ENCODE data around the gene ZNF81.
"Not testable (repeated sequence)": the region's sequence is repeated elsewhere in the genome, so short reads cannot be mapped to it uniquely, and the experiment has no call there.

The ZNF81 gene

DNA sequence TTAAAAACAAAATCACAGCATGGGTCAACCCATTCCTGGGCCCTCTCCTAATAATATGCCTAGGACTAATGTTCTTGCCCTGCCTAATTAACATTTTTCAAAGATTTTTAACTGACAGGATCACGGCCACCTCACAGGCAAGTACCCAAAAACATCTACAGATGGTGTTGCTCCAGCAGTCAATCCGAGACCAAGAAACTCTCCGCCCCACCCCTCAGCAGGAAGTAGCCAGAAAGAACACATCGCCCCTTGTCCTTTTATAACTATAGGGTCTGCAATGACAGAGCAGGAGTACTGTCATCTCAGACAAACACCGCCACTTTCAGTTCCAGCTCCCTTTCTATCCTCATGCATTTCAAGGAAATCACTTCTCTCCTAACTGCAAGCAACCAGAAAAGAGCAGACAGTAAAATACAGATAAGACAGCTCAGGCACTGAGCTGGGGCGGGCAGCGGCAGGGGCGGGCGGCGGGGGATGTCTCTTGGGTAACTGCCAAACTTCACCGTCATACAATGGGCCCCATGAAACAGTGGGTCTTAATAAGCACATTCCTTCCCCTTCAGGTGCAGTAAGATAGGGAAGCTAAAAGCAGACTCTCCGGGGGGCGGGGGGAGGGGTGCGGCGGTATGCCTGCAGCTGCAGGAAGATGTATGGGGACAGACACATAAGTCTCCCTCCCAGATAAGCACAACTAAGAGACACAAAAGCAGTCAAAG, 99.7 kb downstream of the ZNF81 start:
- peak; percentile 3 for DNase-seq (ENCODE audit: low spot score)

DNA sequence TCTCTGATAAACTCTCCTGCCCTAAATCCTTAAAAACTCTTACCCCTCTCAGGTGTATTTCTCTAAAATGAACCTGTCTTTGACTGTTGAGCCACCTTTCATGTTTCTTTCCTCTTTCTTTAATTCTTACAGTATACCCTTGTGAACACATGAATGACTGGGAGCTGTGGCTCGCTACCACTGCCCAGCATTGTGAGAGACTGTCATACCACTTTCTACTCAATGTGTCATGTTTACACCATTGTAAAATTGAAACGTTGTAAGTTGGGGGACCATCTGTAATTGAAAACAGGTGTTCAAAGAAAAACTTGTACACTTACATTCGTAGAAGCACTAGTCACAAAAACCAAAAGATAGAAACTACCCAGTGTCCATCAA, 100.2 kb downstream of the ZNF81 start:
- no peak for DNase-seq (ENCODE audit: low spot score)

DNA sequence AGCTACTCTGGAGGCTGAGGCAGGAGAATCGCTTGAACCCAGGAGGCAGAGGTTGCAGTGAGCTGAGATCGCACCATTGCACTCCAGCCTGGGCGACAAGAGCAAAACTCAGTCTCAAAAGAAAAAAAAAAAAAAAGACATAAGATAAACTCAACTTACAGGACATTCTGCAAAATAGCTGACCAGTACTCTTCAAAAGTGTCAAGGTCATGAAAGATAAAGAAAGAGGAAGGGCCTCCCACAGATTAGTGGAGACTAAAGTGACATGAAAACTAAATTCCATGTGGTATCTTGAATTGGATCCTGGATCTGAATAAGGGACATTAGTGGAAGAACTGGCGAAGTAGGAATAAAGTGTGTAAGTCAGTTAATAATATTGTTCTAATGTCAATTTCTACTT, 103.7 kb downstream of the ZNF81 start:
- no peak for DNase-seq (ENCODE audit: low spot score)

DNA sequence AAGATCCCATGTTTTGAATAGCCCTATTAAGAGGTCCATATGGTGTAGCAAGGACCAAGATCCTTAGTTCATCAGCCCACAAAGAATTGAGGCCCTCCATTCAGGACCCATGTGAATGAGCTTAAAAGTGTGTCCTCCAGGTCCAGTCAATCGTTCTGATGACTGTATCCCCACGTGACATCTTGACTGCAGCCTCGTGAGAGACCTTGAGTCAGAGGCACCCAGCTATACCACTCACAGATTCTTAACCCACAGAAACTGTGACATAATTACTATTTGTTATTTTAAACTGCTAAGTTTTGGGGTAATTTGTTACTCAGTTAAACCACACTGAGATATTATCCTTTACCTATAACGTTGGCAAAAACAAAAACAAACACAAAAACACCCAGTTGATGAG, 104.7 kb downstream of the ZNF81 start:
- DNase-seq (ENCODE audit: low spot score): peak; percentile 2

DNA sequence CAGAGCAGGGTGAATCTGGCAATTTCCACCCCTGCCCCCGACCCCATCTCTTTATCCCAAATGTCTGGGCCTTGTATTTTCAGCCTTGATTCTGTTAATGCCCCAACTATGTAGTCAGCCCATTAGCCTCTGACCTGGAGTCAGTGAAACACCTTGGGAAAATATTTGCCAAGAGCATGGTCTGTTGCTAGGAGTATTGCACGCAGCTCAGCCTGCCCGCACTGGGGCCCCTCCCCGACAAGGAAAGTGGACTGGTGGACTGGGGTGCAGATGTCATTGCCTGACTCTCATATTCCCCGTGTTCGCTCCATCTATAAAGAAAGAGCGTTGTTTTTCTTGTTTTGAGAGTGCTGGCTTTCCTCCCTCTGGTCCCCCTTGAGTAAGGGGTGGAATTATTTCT, 118.6 kb downstream of the ZNF81 start:
- DNase-seq (ENCODE audit: low spot score): not testable (repeated sequence)

DNA sequence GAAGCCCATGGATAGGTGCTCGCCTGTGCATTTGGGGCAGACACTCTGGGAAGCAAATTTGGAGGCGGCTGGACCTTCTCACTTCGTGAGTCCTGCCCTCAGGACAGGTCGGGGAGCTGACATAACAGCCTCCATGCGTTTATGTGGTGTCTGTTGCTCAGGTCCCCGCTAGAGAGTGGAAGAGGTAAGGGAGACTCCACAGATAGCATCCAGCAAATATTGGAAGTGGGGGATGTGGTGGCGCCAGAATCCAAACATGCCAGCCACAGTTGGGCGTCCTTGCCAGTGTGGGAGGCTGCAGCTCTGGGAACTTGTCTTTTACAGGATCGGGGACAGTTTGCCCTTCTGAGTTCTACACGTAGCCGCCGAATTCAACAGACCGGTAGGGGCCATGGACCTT, 119.3 kb downstream of the ZNF81 start:
- DNase-seq (ENCODE audit: low spot score): no peak

DNA sequence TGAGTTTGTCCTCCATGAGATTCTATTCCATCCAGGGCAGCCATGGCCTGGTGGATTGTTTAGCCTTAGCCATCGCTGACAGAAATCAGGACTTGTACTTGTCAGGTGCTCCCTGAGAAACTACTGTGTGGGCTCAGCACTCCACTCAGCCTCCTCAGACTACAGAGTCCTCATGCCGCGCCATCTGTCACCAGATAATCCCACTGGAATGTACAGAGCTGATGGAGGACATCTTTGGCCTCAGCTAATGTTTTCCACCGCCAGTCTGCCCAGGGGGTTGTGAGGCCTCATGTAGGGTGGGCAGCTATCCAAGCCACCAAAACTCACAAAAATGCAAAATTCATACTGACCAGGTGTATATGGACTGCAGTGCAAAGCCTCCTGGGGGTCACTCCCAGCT, 121.5 kb downstream of the ZNF81 start:
- not testable (repeated sequence) for DNase-seq (ENCODE audit: low spot score)

DNA sequence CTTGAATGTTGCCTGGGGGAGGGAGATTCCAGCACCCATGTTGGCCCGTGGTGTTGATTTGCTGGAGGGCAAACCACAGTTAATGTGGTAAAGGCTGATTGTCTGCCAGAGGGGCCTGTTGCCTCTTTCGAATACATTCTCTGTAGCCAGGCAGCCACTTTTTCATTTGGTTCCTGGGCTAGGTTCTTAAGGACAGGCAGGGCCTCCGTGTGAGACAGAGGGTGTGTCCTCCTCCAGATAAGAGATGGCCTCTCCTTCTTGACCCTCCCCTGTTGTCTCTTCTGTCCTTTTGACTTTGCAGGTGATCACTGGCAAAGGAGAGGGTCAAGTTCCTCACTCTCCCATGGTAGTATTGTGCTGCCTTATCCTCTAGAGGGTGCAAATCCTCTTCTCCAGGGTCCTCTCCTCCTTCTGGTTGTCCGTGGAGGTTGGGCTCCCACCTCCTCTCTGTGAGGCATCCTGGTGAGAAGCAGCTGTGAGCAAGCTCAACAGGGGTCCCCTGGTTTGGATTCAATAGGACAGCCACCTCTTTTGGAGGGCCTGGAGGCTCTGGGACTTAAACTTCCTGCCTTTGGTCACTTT, 122.2 kb downstream of the ZNF81 start:
- no peak for DNase-seq (ENCODE audit: low spot score)

DNA sequence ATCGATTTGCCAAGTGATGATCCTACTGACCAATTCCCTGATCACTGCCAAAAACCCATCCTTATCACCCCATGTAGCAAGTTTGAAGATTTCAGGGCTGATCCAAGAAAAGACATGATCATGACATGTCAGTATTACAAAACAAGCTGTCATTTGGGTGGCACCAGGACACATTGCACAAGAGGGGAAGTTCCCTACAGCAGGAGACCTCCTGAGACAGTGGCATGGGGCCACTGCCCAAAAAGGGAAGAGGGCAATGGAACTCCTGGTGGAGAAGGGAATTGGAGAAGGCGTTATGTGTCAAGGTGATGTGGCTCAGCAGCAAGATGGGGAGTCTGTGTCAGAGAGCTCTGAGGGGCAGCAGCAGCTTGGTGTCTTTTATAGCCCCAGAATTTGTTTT, 123.7 kb downstream of the ZNF81 start:
- DNase-seq (ENCODE audit: low spot score): no peak

GRCh38 chrX:47961830-47962229, 125.1 kb downstream of the ZNF81 start:
- not testable (repeated sequence) for DNase-seq (ENCODE audit: low spot score)

- DNase-seq (ENCODE audit: low spot score): not testable (repeated sequence)
Measured at GRCh38 chrX:47965526-47965925, 128.8 kb downstream of the ZNF81 start.
